Naive thymus-derived CD4-positive, alpha-beta T cell (primary cell): ENCODE measurements around the gene AHSA1. TPM values are rescaled to one million over a fixed set of nuclear protein-coding genes. Genes with fewer than 3 reads are reported as not detected.

Source experiments
- ATAC-seq: fragments of 150-1000 bp; cut with Tn5 transposase; 2 replicates; pipeline ENCODE4 v1.10.0; 2021; ENCODE audit warnings: mild to moderate bottlenecking, moderate library complexity
- CTCF ChIA-PET: fragments of 350-600 bp; sonication (Branson Sonifier 250); formaldehyde crosslinking; loops from one replicate; lab custom pipeline; 2021; ENCODE audit warnings: antibody characterized with exemption; lab: Charles Lee
- POLR2A ChIA-PET: fragments of 350-600 bp; sonication (Branson Sonifier 250); formaldehyde crosslinking; loops from one replicate; lab custom pipeline; 2021; ENCODE audit warnings: antibody characterized with exemption, inconsistent platforms; lab: Charles Lee
- DNase-seq, 9 donors: peaks; one replicate each; pipeline versions ENCODE4 v3.0.0 to v3.0.0-alpha.2; 2020 to 2022; ENCODE audit warnings: mixed read lengths in 1 of 9
- H3K27ac ChIP-seq: one replicate; pipeline ENCODE4 v1.7.0; 2013; ENCODE audit warnings: mild to moderate bottlenecking, low read depth, low read length, moderate library complexity
- H3K27me3 ChIP-seq, 2 donors: one replicate each; pipeline ENCODE4 v1.7.0; 2013; ENCODE audit warnings: low read length in 2 of 2, mild to moderate bottlenecking in 2 of 2, moderate library complexity in 2 of 2; ENCODE audit not compliant: control insufficient read depth in 2 of 2, insufficient read depth in 2 of 2
- H3K36me3 ChIP-seq, 3 experiments: 1 replicate in 2 of 3; 2 replicates in 1 of 3; pipeline ENCODE4 v1.7.0; 2013; ENCODE audit warnings: low read length in 3 of 3, mild to moderate bottlenecking in 3 of 3, moderate library complexity in 1 of 3; ENCODE audit not compliant: insufficient read depth in 3 of 3, control insufficient read depth in 2 of 3
- H3K4me1 ChIP-seq, 2 donors: one replicate each; pipeline ENCODE4 v1.7.0; 2013; ENCODE audit warnings: low read length in 2 of 2, mild to moderate bottlenecking in 2 of 2, moderate library complexity in 1 of 2; ENCODE audit not compliant: control insufficient read depth in 2 of 2, insufficient read depth in 2 of 2
- H3K4me3 ChIP-seq: 2 replicates; pipeline ENCODE4 v1.7.0; 2013; ENCODE audit warnings: mild to moderate bottlenecking, low read length
- H3K9me3 ChIP-seq, 3 experiments: 1 replicate in 2 of 3; 2 replicates in 1 of 3; pipeline ENCODE4 v1.7.0; 2013; ENCODE audit warnings: low read length in 3 of 3; ENCODE audit not compliant: control insufficient read depth in 2 of 3
- H3K27ac Mint-ChIP-seq, 9 donors: one replicate each; pipeline ENCODE4 v1.8.0; 2020 to 2022; ENCODE audit warnings: mixed read lengths in 9 of 9, mild to moderate bottlenecking in 8 of 9, moderate library complexity in 5 of 9, inconsistent platforms in 2 of 9
- H3K27me3 Mint-ChIP-seq, 5 donors: one replicate each; pipeline ENCODE4 v1.8.0; 2021 to 2022; ENCODE audit warnings: mixed read lengths in 5 of 5, mild to moderate bottlenecking in 1 of 5
- H3K36me3 Mint-ChIP-seq, 5 donors: one replicate each; pipeline ENCODE4 v1.8.0; 2020 to 2022; ENCODE audit warnings: mixed read lengths in 5 of 5, mild to moderate bottlenecking in 3 of 5, inconsistent platforms in 1 of 5
- H3K4me1 Mint-ChIP-seq, 7 donors: one replicate each; pipeline ENCODE4 v1.8.0; 2020 to 2022; ENCODE audit warnings: mixed read lengths in 7 of 7, mild to moderate bottlenecking in 3 of 7, inconsistent platforms in 1 of 7
- H3K4me3 Mint-ChIP-seq, 10 donors: one replicate each; pipeline ENCODE4 v1.8.0; 2020 to 2022; ENCODE audit warnings: mild to moderate bottlenecking in 10 of 10, mixed read lengths in 10 of 10, moderate library complexity in 6 of 10, inconsistent platforms in 2 of 10
- H3K9me3 Mint-ChIP-seq, 11 donors: one replicate each; pipeline ENCODE4 v1.8.0; 2020 to 2022; ENCODE audit warnings: mixed read lengths in 11 of 11, mild to moderate bottlenecking in 4 of 11, inconsistent platforms in 1 of 11, moderate library complexity in 1 of 11
- intact Hi-C, 2 donors: fragments of 100-400 bp; cut with micrococcal nuclease; formaldehyde crosslinking; loops; one replicate each; pipeline ENCODE4 v1.15.1; 2023
- polyA plus RNA-seq, 2 donors: library from polyadenylated mRNA; unstranded; fragments of 300-500 nt; fragmentation: Illumina TruSeq; gene quantifications; one replicate each; pipeline ENCODE4 v1.2.3, GENCODE V29; 2021
- total RNA-seq, 6 experiments: library from RNA in 5 of 6; stranded (reverse) in 5 of 6; gene quantifications; 1 replicate in 5 of 6; 2 replicates in 1 of 6; pipeline ENCODE4 v1.2.3 and lab custom pipeline; 2021 to 2026

AHSA1 gene
- total and polyA plus RNA-seq, 7 experiments from 2014 or later = 51.6 to 176 (median 104) TPM

- Histone ChIP-seq H3K4me1 (no peaks in the 10 kb centered on the region), H3K27me3 (no peaks in the 10 kb centered on the region), H3K36me3 (peaks cover 0 to 65% (median 6%) of the 10 kb centered on the region in 3 experiments), H3K27ac (no peak within 1 kb of the TSS), H3K4me3 (no peak within 1 kb of the TSS), H3K9me3 (peaks cover 0 to 19% (median 0%) of the 10 kb centered on the region in 3 experiments)
- Mint-ChIP-seq H3K36me3 (peaks cover 45 to 78% (median 75%) of the 10 kb centered on the region in 5 donors), H3K4me3 (no peak within 1 kb of the TSS), H3K27me3 (no peaks in the 10 kb centered on the region), H3K4me1 (peaks cover 0 to 1% (median 0%) of the 10 kb centered on the region in 7 donors), H3K9me3 (peaks cover 6 to 45% (median 16%) of the 10 kb centered on the region in 11 donors), H3K27ac (no peak within 1 kb of the TSS)
- ATAC-seq = no peak
- ChIA-PET POLR2A (no interaction called here), CTCF (no interaction called here)
- intact Hi-C loops = no loop called here
- DNase-seq = no peak
These were observed 34.5 kb upstream of the AHSA1 start, which contains the start of gene NOXRED1 for GRCh38 chr14:77423423-77423822. NOXRED1 (minus strand) TSS chr14:77423523; CDS start chr14:77422889, 634 bp downstream.

- no peak overlapping the region for H3K4me3 ChIP-seq
- ATAC-seq (no peak), DNase-seq (no peak)
- peaks cover 0 to 80% (median 11%) of the 10 kb centered on the region in 3 experiments for H3K36me3 ChIP-seq
- H3K4me3 Mint-ChIP-seq = no peak overlapping the region
- ChIA-PET CTCF (no interaction called here), POLR2A (no interaction called here)
- no peak overlapping the region for H3K27ac Mint-ChIP-seq
- H3K36me3 Mint-ChIP-seq = peaks cover 53 to 89% (median 87%) of the 10 kb centered on the region in 5 donors
- no peaks in the 10 kb centered on the region for H3K4me1 ChIP-seq
- intact Hi-C loops = no loop called here
- H3K27me3 ChIP-seq = no peaks in the 10 kb centered on the region
- peaks cover 2 to 30% (median 9%) of the 10 kb centered on the region in 11 donors for H3K9me3 Mint-ChIP-seq
- peaks cover 0 to 1% (median 0%) of the 10 kb centered on the region in 7 donors for H3K4me1 Mint-ChIP-seq
- H3K27me3 Mint-ChIP-seq = no peaks in the 10 kb centered on the region
- H3K9me3 ChIP-seq = peaks cover 0 to 5% (median 0%) of the 10 kb centered on the region in 3 experiments
- H3K27ac ChIP-seq = no peak overlapping the region
These were observed 33.0 kb upstream of the AHSA1 start for GRCh38 chr14:77424862-77425261.

- no peak overlapping the region for H3K4me3 Mint-ChIP-seq
- peaks cover 0 to 88% (median 11%) of the 10 kb centered on the region in 3 experiments for H3K36me3 ChIP-seq
These were observed 31.5 kb upstream of the AHSA1 start for GRCh38 chr14:77426396-77426795.

GRCh38 chr14:77436042-77436441 lies 21.9 kb upstream of the AHSA1 start:
- Histone ChIP-seq H3K36me3 (peaks cover 3 to 64% (median 16%) of the 10 kb centered on the region in 3 experiments), H3K4me1 (no peaks in the 10 kb centered on the region), H3K27me3 (no peaks in the 10 kb centered on the region), H3K27ac (no peak overlapping the region), H3K9me3 (no peaks in the 10 kb centered on the region), H3K4me3 (no peak overlapping the region)
- ATAC-seq (no peak), DNase-seq (no peak)
- POLR2A ChIA-PET = no interaction called here
- no peaks in the 10 kb centered on the region for H3K27me3 Mint-ChIP-seq
- H3K4me3 Mint-ChIP-seq = no peak overlapping the region
- intact Hi-C loops = no loop called here
- no peaks in the 10 kb centered on the region for H3K4me1 Mint-ChIP-seq
- CTCF ChIA-PET = no interaction called here
- peaks cover 11 to 54% (median 38%) of the 10 kb centered on the region in 5 donors for H3K36me3 Mint-ChIP-seq
- no peak overlapping the region for H3K27ac Mint-ChIP-seq
- no peaks in the 10 kb centered on the region for H3K9me3 Mint-ChIP-seq

More at GRCh38 chr14:77426396-77426795, 31.5 kb upstream of the AHSA1 start:
- no peak overlapping the region for H3K4me3 ChIP-seq
- CTCF ChIA-PET = no interaction called here
- H3K4me1 ChIP-seq = no peaks in the 10 kb centered on the region
- no peak overlapping the region for H3K27ac ChIP-seq
- no peaks in the 10 kb centered on the region for H3K27me3 ChIP-seq
- intact Hi-C loops = no loop called here
- Mint-ChIP-seq H3K4me1 (peaks cover 0 to 1% (median 0%) of the 10 kb centered on the region in 7 donors), H3K36me3 (peaks cover 51 to 93% (median 84%) of the 10 kb centered on the region in 5 donors), H3K27ac (no peak overlapping the region), H3K9me3 (peaks cover 0 to 15% (median 4%) of the 10 kb centered on the region in 11 donors), H3K27me3 (no peaks in the 10 kb centered on the region)
- ATAC-seq (no peak), DNase-seq (no peak)
- POLR2A ChIA-PET = no interaction called here
- H3K9me3 ChIP-seq = no peaks in the 10 kb centered on the region

GRCh38 chr14:77438596-77438995 lies 19.3 kb upstream of the AHSA1 start:
- peaks cover 8 to 63% (median 49%) of the 10 kb centered on the region in 5 donors for H3K36me3 Mint-ChIP-seq
- H3K27ac Mint-ChIP-seq = no peak overlapping the region
- no peaks in the 10 kb centered on the region for H3K27me3 ChIP-seq
- no peaks in the 10 kb centered on the region for H3K27me3 Mint-ChIP-seq
- no peaks in the 10 kb centered on the region for H3K9me3 Mint-ChIP-seq
- intact Hi-C loops = no loop called here
- DNase-seq = no peak
- no peak overlapping the region for H3K27ac ChIP-seq
- no peaks in the 10 kb centered on the region for H3K4me1 Mint-ChIP-seq
- peaks cover 11 to 70% (median 22%) of the 10 kb centered on the region in 3 experiments for H3K36me3 ChIP-seq
- ChIA-PET CTCF (interaction anchor here (0.6 kb wide), 1 partner anchor 49 kb away, joined by 4 read pairs; no protein-coding TSS in a partner anchor), POLR2A (interaction anchor here (0.6 to 0.7 kb wide), 2 partner anchors 20 to 1452 kb away, joined by 3 read pairs; no protein-coding TSS in a partner anchor)
- no peaks in the 10 kb centered on the region for H3K4me1 ChIP-seq
- no peak for ATAC-seq
- H3K9me3 ChIP-seq = no peaks in the 10 kb centered on the region
- no peak overlapping the region for H3K4me3 ChIP-seq
- no peak overlapping the region for H3K4me3 Mint-ChIP-seq

- Mint-ChIP-seq H3K4me3 (no peak overlapping the region), H3K36me3 (peaks cover 8 to 60% (median 45%) of the 10 kb centered on the region in 5 donors), H3K27ac (no peak overlapping the region), H3K9me3 (no peaks in the 10 kb centered on the region), H3K27me3 (no peaks in the 10 kb centered on the region), H3K4me1 (no peaks in the 10 kb centered on the region)
- ChIA-PET CTCF (no interaction called here), POLR2A (no interaction called here)
- Histone ChIP-seq H3K4me3 (no peak overlapping the region), H3K27ac (no peak overlapping the region), H3K9me3 (no peaks in the 10 kb centered on the region), H3K36me3 (peaks cover 11 to 67% (median 16%) of the 10 kb centered on the region in 3 experiments), H3K4me1 (no peaks in the 10 kb centered on the region), H3K27me3 (no peaks in the 10 kb centered on the region)
- ATAC-seq (no peak), DNase-seq (no peak)
- intact Hi-C loops = no loop called here
These were observed 18.0 kb upstream of the AHSA1 start for GRCh38 chr14:77439861-77440260.

- no peaks in the 10 kb centered on the region for H3K4me1 Mint-ChIP-seq
- no peak overlapping the region for H3K4me3 Mint-ChIP-seq
- no peak overlapping the region for H3K27ac ChIP-seq
- no peak for DNase-seq
- H3K27me3 ChIP-seq = no peaks in the 10 kb centered on the region
- POLR2A ChIA-PET = no interaction called here
- intact Hi-C loops = no loop called here
- peaks cover 8 to 50% (median 12%) of the 10 kb centered on the region in 3 experiments for H3K36me3 ChIP-seq
- peaks cover 0 to 43% (median 30%) of the 10 kb centered on the region in 5 donors for H3K36me3 Mint-ChIP-seq
- no peaks in the 10 kb centered on the region for H3K9me3 ChIP-seq
- H3K9me3 Mint-ChIP-seq = no peaks in the 10 kb centered on the region
- CTCF ChIA-PET = no interaction called here
- no peak overlapping the region for H3K27ac Mint-ChIP-seq
- no peak for ATAC-seq
- H3K4me1 ChIP-seq = no peaks in the 10 kb centered on the region
- H3K4me3 ChIP-seq = no peak overlapping the region
- H3K27me3 Mint-ChIP-seq = no peaks in the 10 kb centered on the region
These were observed 15.7 kb upstream of the AHSA1 start for GRCh38 chr14:77442196-77442595.
